B cell (primary cell): ENCODE data around the gene SSR1. TPM values are rescaled to one million over a fixed set of nuclear protein-coding genes. Genes with fewer than 3 reads are reported as not detected.

ENCODE experiments used
- ATAC-seq: fragments of 200-7000 bp; cut with Tn5 transposase; one replicate; pipeline ENCODE4 v1.10.0; 2021; ENCODE audit warnings: low read depth, mild to moderate bottlenecking, moderate number of reproducible peaks, moderate library complexity
- CTCF ChIA-PET: fragments of 350-600 bp; sonication (Branson Sonifier 250); formaldehyde crosslinking; loops from one replicate; lab custom pipeline; 2021; ENCODE audit warnings: antibody characterized with exemption, inconsistent platforms; lab: Charles Lee
- POLR2A ChIA-PET: fragments of 350-600 bp; sonication (Branson Sonifier 250); formaldehyde crosslinking; loops from one replicate; lab custom pipeline; 2021; ENCODE audit warnings: antibody characterized with exemption; lab: Charles Lee
- DNase-seq: peaks from one replicate; pipeline ENCODE4 v3.0.0; 2013
- H2AFZ ChIP-seq: 2 replicates; pipeline ENCODE4 v1.6.1; 2012; ENCODE audit warnings: mild to moderate bottlenecking, low read depth, low read length; ENCODE audit not compliant: insufficient read depth, poor library complexity, severe bottlenecking
- H3K27ac ChIP-seq, 2 donors: 1 replicate in 1 of 2; 2 replicates in 1 of 2; pipeline ENCODE4 v1.5.1; 2012 to 2013; ENCODE audit warnings: low read length in 2 of 2, mild to moderate bottlenecking in 2 of 2, moderate library complexity in 1 of 2
- H3K27me3 ChIP-seq, 4 experiments: fragments of 200-600 bp in 1 of 4; sonication (generic) in 1 of 4; replicated peaks in 1 of 4; 1 replicate in 2 of 4; 2 replicates in 2 of 4; pipeline versions ENCODE4 v1.6.1 to v1.7.0; 2013 to 2016; ENCODE audit warnings: low read length in 3 of 4, mild to moderate bottlenecking in 2 of 4, mixed read lengths in 1 of 4, moderate library complexity in 1 of 4; ENCODE audit not compliant: insufficient read depth in 4 of 4, control insufficient read depth in 3 of 4; ENCODE audit errors: control extremely low read depth in 1 of 4
- H3K36me3 ChIP-seq, 2 experiments: replicated peaks in 1 of 2; 1 replicate in 1 of 2; 2 replicates in 1 of 2; pipeline versions ENCODE4 v1.6.1 to v1.7.1; 2013; ENCODE audit warnings: low read length in 1 of 2; ENCODE audit not compliant: insufficient read depth in 2 of 2, control insufficient read depth in 1 of 2; ENCODE audit errors: control extremely low read depth in 1 of 2, extremely low read depth in 1 of 2
- H3K4me1 ChIP-seq, 2 donors: fragments of 200-600 bp in 1 of 2; sonication (generic) in 1 of 2; 1 replicate in 1 of 2; 2 replicates in 1 of 2; pipeline versions ENCODE4 v1.5.1 to v1.6.1; 2013 to 2017; ENCODE audit warnings: low read length in 2 of 2; ENCODE audit not compliant: control insufficient read depth in 2 of 2, insufficient read depth in 2 of 2
- H3K4me2 ChIP-seq: replicated peaks from 2 replicates; pipeline ENCODE3; 2012; ENCODE audit warnings: mild to moderate bottlenecking, low read depth, low read length; ENCODE audit not compliant: poor library complexity, severe bottlenecking
- H3K4me3 ChIP-seq, 5 experiments: fragments of 200-600 bp in 1 of 5; sonication (generic) in 1 of 5; 1 replicate in 3 of 5; 2 replicates in 2 of 5; pipeline versions ENCODE4 v1.5.1 to v1.7.0; 2011 to 2016; ENCODE audit warnings: low read length in 4 of 5, mild to moderate bottlenecking in 4 of 5, low read depth in 2 of 5, control low read depth in 1 of 5, moderate library complexity in 1 of 5; ENCODE audit not compliant: insufficient read depth in 1 of 5; ENCODE audit errors: control extremely low read depth in 1 of 5, extremely low read depth in 1 of 5
- H3K79me2 ChIP-seq: fragments of 200-600 bp; sonication (generic); one replicate; pipeline ENCODE4 v1.6.0; 2016; ENCODE audit warnings: low read length; ENCODE audit not compliant: control insufficient read depth, insufficient read depth
- H3K9ac ChIP-seq: fragments of 200-600 bp; sonication (generic); 2 replicates; pipeline ENCODE4 v1.6.1; 2017; ENCODE audit warnings: mild to moderate bottlenecking, low read length, moderate library complexity
- H3K9me3 ChIP-seq, 3 donors: one replicate each; pipeline versions ENCODE4 v1.6.1 to v1.7.1; 2013; ENCODE audit warnings: low read length in 2 of 3; ENCODE audit not compliant: control insufficient read depth in 2 of 3, insufficient read depth in 1 of 3; ENCODE audit errors: control extremely low read depth in 1 of 3
- H4K20me1 ChIP-seq: 2 replicates; pipeline ENCODE4 v1.6.0; 2012; ENCODE audit warnings: mild to moderate bottlenecking, low read length; ENCODE audit not compliant: insufficient read depth, control insufficient read depth, poor library complexity, severe bottlenecking
- H3K27ac Mint-ChIP-seq: one replicate; pipeline ENCODE4 v1.8.0; 2021; ENCODE audit warnings: mixed read lengths
- H3K27me3 Mint-ChIP-seq: one replicate; pipeline ENCODE4 v1.8.0; 2021; ENCODE audit warnings: mixed read lengths
- H3K4me1 Mint-ChIP-seq: one replicate; pipeline ENCODE4 v1.8.0; 2021; ENCODE audit warnings: mixed read lengths
- H3K4me3 Mint-ChIP-seq: one replicate; pipeline ENCODE4 v1.8.0; 2021; ENCODE audit warnings: mixed read lengths
- H3K9me3 Mint-ChIP-seq: one replicate; pipeline ENCODE4 v1.8.0; 2022; ENCODE audit warnings: mixed read lengths; ENCODE audit not compliant: insufficient read depth
- EZH2 ChIP-seq: IDR thresholded peaks from 2 replicates; pipeline ENCODE4 v1.6.1; 2012; ENCODE audit warnings: borderline replicate concordance, low read depth, mild to moderate bottlenecking, moderate library complexity, low read length; ENCODE audit not compliant: insufficient read depth, poor library complexity, severe bottlenecking
- WGBS: methylation state at CpG from one replicate; pipeline ENCODE4 v1.1.5; 2013; ENCODE audit warnings: missing lambda C conversion rate; ENCODE audit not compliant: insufficient coverage; 5-methylcytosine and 5-hydroxymethylcytosine counted together
- intact Hi-C: fragments of 100-400 bp; cut with micrococcal nuclease; formaldehyde crosslinking; loops from one replicate; pipeline ENCODE4 v1.10.0; 2022
- polyA plus RNA-seq: library from polyadenylated mRNA; depleted of rRNA; stranded (reverse); fragments of >200 nt; gene quantifications from 2 replicates; pipeline ENCODE4 v1.2.3, GENCODE V29; 2012
- total RNA-seq, 2 donors: library from RNA; stranded (reverse); fragments of 120-200 nt in 1 of 2; gene quantifications; 1 replicate in 1 of 2; 2 replicates in 1 of 2; pipeline versions ENCODE4 v1.2.3 to v1.2.4, GENCODE V29; 2013 to 2022
- TF ChIP-seq, protein P1 (sequence below): fragments of 200-600 bp; IDR thresholded peaks from one replicate; pipeline ENCODE4 v1.8.0; 2022; ENCODE audit warnings: antibody characterized with exemption, mild to moderate bottlenecking

The SSR1 gene
- total and polyA plus RNA-seq, 2 donors (not counting 1 experiment from before 2014, with no cell fraction given), result 15.9 to 81.6 TPM

DNA sequence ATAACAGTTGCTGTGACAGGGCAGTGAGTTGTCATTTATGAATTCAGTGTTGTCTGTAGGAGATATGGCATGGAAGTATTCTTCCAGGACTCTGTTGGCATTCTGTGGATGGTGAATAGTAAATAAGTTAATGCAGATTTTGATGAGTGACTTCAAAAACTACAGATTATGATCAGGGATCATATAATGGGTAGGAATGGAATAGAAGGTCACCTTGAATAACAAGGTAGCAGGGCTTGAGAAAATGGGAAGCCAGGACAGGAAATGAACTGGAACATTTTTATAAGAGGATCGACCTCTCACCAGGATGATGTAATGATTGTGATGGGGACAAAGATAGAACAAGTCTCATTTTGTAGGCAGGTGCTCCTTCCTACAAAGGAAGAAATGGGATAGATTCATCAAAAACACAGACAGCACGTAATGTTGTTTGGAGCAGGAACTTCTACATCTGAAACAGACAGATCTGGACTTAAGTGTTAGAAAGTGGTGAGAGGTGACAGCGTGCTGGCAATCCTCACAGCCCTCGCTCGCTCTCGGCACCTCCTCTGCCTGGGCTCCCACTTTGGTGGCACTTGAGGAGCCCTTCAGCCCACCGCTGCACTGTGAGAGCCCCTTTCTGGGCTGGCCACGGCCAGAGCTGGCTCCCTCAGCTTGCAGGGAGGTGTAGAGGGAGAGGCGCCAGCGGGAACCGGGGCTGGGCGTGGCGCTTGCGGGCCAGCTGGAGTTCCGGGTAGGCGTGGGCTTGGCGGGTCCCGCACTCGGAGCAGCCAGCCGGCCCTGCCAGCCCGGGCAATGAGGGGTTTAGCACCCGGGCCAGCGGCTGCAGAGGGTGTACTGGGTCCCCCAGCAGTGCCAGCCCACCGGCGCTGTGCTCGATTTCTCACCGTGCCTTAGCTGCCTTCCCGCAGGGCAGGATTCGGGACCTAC lies 30.8 kb upstream of the SSR1 start:
- 92% methylated on average over 29 of the region's 29 CpGs for WGBS
- H3K27me3 ChIP-seq, result peaks cover 0 to 11% (median 0%) of the 10 kb centered on the region in 4 experiments
- no peak overlapping the region for H3K4me2 ChIP-seq
- no peaks in the 10 kb centered on the region for H3K79me2 ChIP-seq
- no peak overlapping the region for H3K27ac ChIP-seq
- ATAC-seq (no peak), DNase-seq (no peak)
- H3K4me1 ChIP-seq, result no peaks in the 10 kb centered on the region
- Mint-ChIP-seq H3K9me3 (no peaks in the 10 kb centered on the region), H3K27ac (no peak overlapping the region), H3K27me3 (peaks cover 42% of the 10 kb centered on the region), H3K4me1 (no peaks in the 10 kb centered on the region), H3K4me3 (peak overlapping the region; percentile 30)
- no peak for TF ChIP-seq EZH2
- TF ChIP-seq, protein P1, sequence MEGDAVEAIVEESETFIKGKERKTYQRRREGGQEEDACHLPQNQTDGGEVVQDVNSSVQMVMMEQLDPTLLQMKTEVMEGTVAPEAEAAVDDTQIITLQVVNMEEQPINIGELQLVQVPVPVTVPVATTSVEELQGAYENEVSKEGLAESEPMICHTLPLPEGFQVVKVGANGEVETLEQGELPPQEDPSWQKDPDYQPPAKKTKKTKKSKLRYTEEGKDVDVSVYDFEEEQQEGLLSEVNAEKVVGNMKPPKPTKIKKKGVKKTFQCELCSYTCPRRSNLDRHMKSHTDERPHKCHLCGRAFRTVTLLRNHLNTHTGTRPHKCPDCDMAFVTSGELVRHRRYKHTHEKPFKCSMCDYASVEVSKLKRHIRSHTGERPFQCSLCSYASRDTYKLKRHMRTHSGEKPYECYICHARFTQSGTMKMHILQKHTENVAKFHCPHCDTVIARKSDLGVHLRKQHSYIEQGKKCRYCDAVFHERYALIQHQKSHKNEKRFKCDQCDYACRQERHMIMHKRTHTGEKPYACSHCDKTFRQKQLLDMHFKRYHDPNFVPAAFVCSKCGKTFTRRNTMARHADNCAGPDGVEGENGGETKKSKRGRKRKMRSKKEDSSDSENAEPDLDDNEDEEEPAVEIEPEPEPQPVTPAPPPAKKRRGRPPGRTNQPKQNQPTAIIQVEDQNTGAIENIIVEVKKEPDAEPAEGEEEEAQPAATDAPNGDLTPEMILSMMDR, result no peak
- POLR2A ChIA-PET, result no interaction called here
- no peaks in the 10 kb centered on the region for H4K20me1 ChIP-seq
- H3K9me3 ChIP-seq, result peaks cover 0 to 12% (median 0%) of the 10 kb centered on the region in 3 donors
- H3K9ac ChIP-seq, result no peak overlapping the region
- peak overlapping the region in 1 of 5 experiments; percentile 25 for H3K4me3 ChIP-seq
- CTCF ChIA-PET, result no interaction called here
- H2AFZ ChIP-seq, result no peak overlapping the region
- intact Hi-C loops, result no loop called here
- H3K36me3 ChIP-seq, result no peaks in the 10 kb centered on the region
